GM21367 (cell line): ENCODE measurements around the gene RACK1.
"Not testable (repeated sequence)": the region's sequence is repeated elsewhere in the genome, so short reads cannot be mapped to it uniquely, and the experiment has no call there.

Experiments used
- ATAC-seq: cut with Tn5 transposase; IDR thresholded peaks from one replicate; pipeline ENCODE4 v1.9.1; 2021; ENCODE audit not compliant: unreplicated experiment

The RACK1 gene

GRCh38 chr5:181217111-181217802, 26.4 kb downstream of the RACK1 start:
- no peak for ATAC-seq

GRCh38 chr5:181215997-181216989, 27.4 kb downstream of the RACK1 start:
- no peak for ATAC-seq

- ATAC-seq = not testable (repeated sequence)
Measured at GRCh38 chr5:181214249-181214648, 29.5 kb downstream of the RACK1 start.

GRCh38 chr5:181212934-181213333, 30.8 kb downstream of the RACK1 start:
- ATAC-seq = no peak

GRCh38 chr5:181212080-181212479, 31.6 kb downstream of the RACK1 start:
- ATAC-seq = no peak

GRCh38 chr5:181211208-181211607, 32.5 kb downstream of the RACK1 start:
- ATAC-seq = no peak

GRCh38 chr5:181210698-181211097, 33.0 kb downstream of the RACK1 start:
- ATAC-seq = not testable (repeated sequence)

- not testable (repeated sequence) for ATAC-seq
Measured at GRCh38 chr5:181210148-181210547, 33.6 kb downstream of the RACK1 start.

GRCh38 chr5:181209006-181209405, 34.7 kb downstream of the RACK1 start:
- ATAC-seq = not testable (repeated sequence)

- ATAC-seq = no peak
Measured at GRCh38 chr5:181207960-181208253, 35.8 kb downstream of the RACK1 start.

- peak; percentile 26 for ATAC-seq
Measured at GRCh38 chr5:181207214-181207959, 36.3 kb downstream of the RACK1 start.

- no peak for ATAC-seq
Measured at GRCh38 chr5:181205761-181206649, 37.7 kb downstream of the RACK1 start.

GRCh38 chr5:181204826-181205760, 38.6 kb downstream of the RACK1 start, which contains the start of gene TRIM7:
Gene TRIM7 (minus strand): TSS chr5:181205196. CDS start chr5:181205110, 86 bp downstream.
- ATAC-seq = no peak

- no peak for ATAC-seq
Measured at GRCh38 chr5:181204113-181204825, 39.4 kb downstream of the RACK1 start.

- no peak for ATAC-seq
Measured at GRCh38 chr5:181203777-181204112, 40.0 kb downstream of the RACK1 start.

- no peak for ATAC-seq
Measured at GRCh38 chr5:181203093-181203711, 40.5 kb downstream of the RACK1 start.

GRCh38 chr5:181200816-181201215, 42.9 kb downstream of the RACK1 start:
- no peak for ATAC-seq
